GM12878 (cell line): ENCODE data around the gene IRF1. TPM values are rescaled to one million over a fixed set of nuclear protein-coding genes. Genes with fewer than 3 reads are reported as not detected.

ENCODE experiments used
- ATAC-seq: fragments of 200-7000 bp; cut with Tn5 transposase; 3 replicates; pipeline ENCODE4 v1.9.1; 2020; ENCODE audit warnings: mild to moderate bottlenecking, moderate library complexity
- BruUV-seq: library from RNA; stranded (reverse); fragments of 400-500 nt; replicated peaks from 2 replicates; lab custom pipeline; 2021; lab: Mats Ljungman, UMichigan
- CTCF ChIA-PET: fragments of 300-600 bp; sonication (Branson Sonifier 250); formaldehyde crosslinking; extraction: SDS; loops from one replicate; lab custom pipeline; 2021; ENCODE audit warnings: inconsistent platforms; lab: Yijun Ruan, JAX
- POLR2A ChIA-PET: fragments of 350-600 bp; formaldehyde crosslinking; extraction: SDS; loops from one replicate; lab custom pipeline; 2021; ENCODE audit warnings: inconsistent platforms; lab: Charles Lee
- RAD21 ChIA-PET: fragments of 300-600 bp; sonication (Branson Sonifier 250); formaldehyde crosslinking; loops from one replicate; lab custom pipeline; 2023; ENCODE audit warnings: antibody characterized with exemption; ENCODE audit not compliant: unreplicated experiment; lab: Charles Lee
- SMC1A ChIA-PET: fragments of 300-600 bp; sonication (Branson Sonifier 250); formaldehyde crosslinking; loops from one replicate; lab custom pipeline; 2023; ENCODE audit not compliant: unreplicated experiment, uncharacterized antibody; lab: Charles Lee
- DNase-seq: peaks from one replicate; pipeline ENCODE4 v3.0.0-alpha.2; 2011; ENCODE audit warnings: low read depth, low spot score
- FAIRE-seq: peaks from 3 replicates; lab custom pipeline; 2011; peaks lifted over from hg19 to GRCh38; lab: Jason Lieb, UNC
- H2AFZ ChIP-seq: 2 replicates; pipeline ENCODE4 v1.6.0; 2011; ENCODE audit warnings: low read depth, low read length, control low read depth; ENCODE audit not compliant: control insufficient read depth
- H3K27ac ChIP-seq: 2 replicates; pipeline ENCODE4 v1.5.1; 2011; ENCODE audit warnings: control low read depth; ENCODE audit not compliant: control insufficient read depth, insufficient read depth
- H3K27me3 ChIP-seq, 2 experiments: replicated peaks in 1 of 2; 2 replicates each; pipeline versions ENCODE4 v1.6.0 to v1.6.1; 2011; ENCODE audit warnings: low read length in 1 of 2; ENCODE audit not compliant: control insufficient read depth in 2 of 2, insufficient read depth in 2 of 2
- H3K36me3 ChIP-seq, 2 experiments: 2 replicates each; pipeline ENCODE4 v1.5.1; 2011; ENCODE audit warnings: low read length in 1 of 2; ENCODE audit not compliant: control insufficient read depth in 2 of 2, insufficient read depth in 2 of 2
- H3K4me1 ChIP-seq: 2 replicates; pipeline ENCODE4 v1.6.1; 2011; ENCODE audit warnings: mild to moderate bottlenecking, low read length, moderate library complexity, mixed read lengths; ENCODE audit not compliant: control insufficient read depth, insufficient read depth
- H3K4me2 ChIP-seq: 2 replicates; pipeline ENCODE4 v1.6.0; 2011; ENCODE audit warnings: control low read depth; ENCODE audit not compliant: control insufficient read depth, insufficient read depth
- H3K4me3 ChIP-seq: fragments of 200-600 bp; sonication (generic); 2 replicates; pipeline ENCODE4 v1.5.1; 2016
- H3K79me2 ChIP-seq: 2 replicates; pipeline ENCODE4 v1.6.0; 2011; ENCODE audit warnings: low read length; ENCODE audit not compliant: control insufficient read depth, insufficient read depth
- H3K9ac ChIP-seq: 2 replicates; pipeline ENCODE4 v1.8.0; 2011; ENCODE audit warnings: low read length, control low read depth, mixed read lengths; ENCODE audit not compliant: control insufficient read depth, insufficient read depth
- H3K9me3 ChIP-seq: replicated peaks from 3 replicates; pipeline ENCODE4 v1.5.1; 2011; ENCODE audit warnings: mild to moderate bottlenecking, low read length; ENCODE audit not compliant: control insufficient read depth, insufficient read depth
- H4K20me1 ChIP-seq: 2 replicates; pipeline ENCODE4 v1.6.0; 2011; ENCODE audit not compliant: control insufficient read depth, insufficient read depth
- EED ChIP-seq: sonication (generic); IDR thresholded peaks from 2 replicates; pipeline ENCODE4 v1.6.1; 2016; ENCODE audit warnings: antibody characterized with exemption, low read depth
- PML ChIP-seq: IDR thresholded peaks from 2 replicates; pipeline ENCODE4 v1.6.1; 2012; ENCODE audit warnings: low read length, inconsistent platforms
- SPI1 ChIP-seq: IDR thresholded peaks from 2 replicates; pipeline ENCODE4 v1.6.1; 2011; ENCODE audit warnings: low read depth, mild to moderate bottlenecking, low read length, moderate library complexity, borderline replicate concordance; ENCODE audit not compliant: insufficient read depth
- WGBS: methylation state at CpG from one replicate; pipeline ENCODE4 v1.1.6; 2016; ENCODE audit warnings: low lambda C conversion rate; ENCODE audit not compliant: insufficient replicate concordance, insufficient coverage; ENCODE audit errors: missing lambda C conversion rate; 5-methylcytosine and 5-hydroxymethylcytosine counted together
- in situ Hi-C: fragments of 300-500 bp; cut with MboI; formaldehyde crosslinking; loops from 9 replicates; pipeline ENCODE4 v1.14.3; 2018; ENCODE audit warnings: mixed read lengths
- intact Hi-C: fragments of 100-400 bp; cut with micrococcal nuclease; formaldehyde crosslinking; loops from one replicate; pipeline ENCODE4 v1.14.2; 2022; ENCODE audit not compliant: unreplicated experiment
- polyA plus RNA-seq, 11 experiments: library from polyadenylated mRNA; depleted of rRNA in 4 of 11; unstranded in 6 of 11; stranded (reverse) in 5 of 11; fragments of >200 nt; fragmentation: Nextera tagmentation in 4 of 11; fragmentation: Illumina TruSeq in 1 of 11; extraction: Ambion mirVana in 4 of 11; extraction: Trizol in 1 of 11; gene quantifications; 1 replicate in 1 of 11; 2 replicates in 10 of 11; pipeline versions ENCODE4 v1.2.1 to v1.2.3, GENCODE V29; 2011 to 2016; ENCODE audit warnings: inconsistent platforms in 2 of 11, missing spikeins in 2 of 11, low read depth in 1 of 11
- small RNA-seq: library from RNA; depleted of rRNA; stranded (forward); fragments of <200 nt; gene quantifications from one replicate; pipeline ENCODE3, GENCODE V24; 2014
- total RNA-seq, 4 experiments: library from RNA; depleted of rRNA in 3 of 4; stranded (reverse); fragments of >200 nt in 3 of 4; fragmentation: Illumina TruSeq in 1 of 4; extraction: Trizol in 1 of 4; gene quantifications; 2 replicates each; pipeline versions ENCODE4 v1.2.1 to v1.2.3, GENCODE V29; 2013 to 2021

Gene IRF1
- total and polyA plus RNA-seq, 10 of the 15 experiments (the other 5 are each of a cell fraction or from before 2014, with no cell fraction given), result 6.9 to 68.0 (median 49.6) TPM

DNA sequence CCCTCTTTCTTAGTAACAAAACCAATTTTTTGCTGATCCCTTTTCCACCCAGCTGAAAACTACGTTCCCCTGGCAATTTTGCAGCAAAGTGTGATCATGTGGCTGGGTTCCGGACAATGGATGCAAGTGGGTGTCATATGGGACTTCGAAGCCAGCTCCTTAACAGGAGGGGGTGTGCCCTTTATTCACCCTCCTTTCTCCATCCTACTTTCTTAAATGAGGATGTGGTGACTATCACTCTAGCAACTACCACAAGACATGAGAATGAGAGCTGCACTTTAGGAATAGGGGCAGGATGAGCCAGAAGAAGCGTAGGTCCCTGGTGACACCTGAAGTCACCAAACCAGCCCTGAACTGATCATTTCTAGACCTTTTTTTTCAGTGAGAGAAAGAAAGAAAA lies 58.9 kb downstream of the IRF1 start:
- Histone ChIP-seq H3K4me3 (no peak overlapping the region), H4K20me1 (no peaks in the 10 kb centered on the region), H3K79me2 (peaks cover 85% of the 10 kb centered on the region), H3K4me2 (no peak overlapping the region), H3K4me1 (peaks cover 56% of the 10 kb centered on the region), H3K27ac (peak overlapping the region; percentile 62), H3K9me3 (peaks cover 2% of the 10 kb centered on the region; the same call in 2 of the 3 replicates), H3K27me3 (no peaks in the 10 kb centered on the region), H3K9ac (no peak overlapping the region), H2AFZ (no peak overlapping the region), H3K36me3 (peaks cover 6 to 23% of the 10 kb centered on the region in 2 experiments; a peak in 3 of 4 replicates)
- CTCF ChIA-PET, result interaction anchor here (0.7 to 11.0 kb wide), 7 partner anchors 11 to 69 kb away, joined by 5 to 184 read pairs (median 9); partner anchors contain the start of gene IRF1
- intact Hi-C loops, result no loop called here
- in situ Hi-C loops, result no loop called here
- DNase-seq (no peak), FAIRE-seq (no peak), ATAC-seq (no peak)
- TF ChIP-seq SPI1 (peak; percentile 50; the same call in 1 of the 2 replicates), PML (no peak), EED (peak; percentile 36; the same call in 1 of the 2 replicates)
- BruUV-seq, result no TSS peak
- POLR2A ChIA-PET, result interaction anchor here (1.3 to 11.2 kb wide), 7 partner anchors 9 to 58 kb away, joined by 3 to 389 read pairs (median 20); partner anchors contain the start of gene IRF1
- 82% methylated on average over 4 of the region's 4 CpGs for WGBS
- RAD21 ChIA-PET, result interaction anchor here (1.0 to 12.5 kb wide), 8 partner anchors 9 to 58 kb away, joined by 3 to 453 read pairs (median 6); partner anchors contain the start of gene IRF1
- SMC1A ChIA-PET, result interaction anchor here (0.7 to 18.8 kb wide), 7 partner anchors 9 to 67 kb away, joined by 3 to 300 read pairs (median 123); partner anchors contain the start of gene IRF1

Small RNA genes within 50 kb of the gene (small RNA-seq; reads per million reads assigned to genes)
- gene RF00019, result not detected

Other genes starting within 250 kb of the IRF1 start
Only the 7 nearest of the 8 such genes appear.
- 0.22 and 0.62 TPM in 2 replicates for gene PDLIM4, start 233.1 kb downstream of the IRF1 start, total RNA-seq (2014; rRNA removed)
- gene PDLIM4, start 233.1 kb downstream of the IRF1 start, total RNA-seq (2014; rRNA removed; fragmentation: Illumina TruSeq; extraction: Trizol), result 0.18 TPM in 1 of 2 replicates, not detected in the other
- gene PDLIM4, start 233.1 kb downstream of the IRF1 start, total RNA-seq (2021), result 0.24 and 0.36 TPM in 2 replicates
- 0.69 and 1.7 TPM in 2 replicates for gene PDLIM4, start 233.1 kb downstream of the IRF1 start, polyA plus RNA-seq (2011; rRNA removed)
- gene PDLIM4, start 233.1 kb downstream of the IRF1 start, polyA plus RNA-seq (2014; fragmentation: Illumina TruSeq; extraction: Trizol), result not detected in 2 replicates
- gene PDLIM4, start 233.1 kb downstream of the IRF1 start, polyA plus RNA-seq (2014; fragmentation: Nextera tagmentation; extraction: Ambion mirVana), result not detected
- 0.13 and 0.51 TPM in 2 replicates for gene PDLIM4, start 233.1 kb downstream of the IRF1 start, polyA plus RNA-seq (2014; rRNA removed)
- gene PDLIM4, start 233.1 kb downstream of the IRF1 start, polyA plus RNA-seq (2016; fragmentation: Nextera tagmentation; extraction: Ambion mirVana), result under 1 TPM; 0.39 to 0.86 TPM
- gene SLC22A4, start 196.4 kb downstream of the IRF1 start, total RNA-seq (2014; rRNA removed), result 0.11 and 0.27 TPM in 2 replicates
- 0.09 TPM in 1 of 2 replicates, not detected in the other for gene SLC22A4, start 196.4 kb downstream of the IRF1 start, total RNA-seq (2014; rRNA removed; fragmentation: Illumina TruSeq; extraction: Trizol)
- gene SLC22A4, start 196.4 kb downstream of the IRF1 start, total RNA-seq (2021), result 0.13 and 0.21 TPM in 2 replicates
- 0.06 and 0.10 TPM in 2 replicates for gene SLC22A4, start 196.4 kb downstream of the IRF1 start, polyA plus RNA-seq (2011; rRNA removed)
- gene SLC22A4, start 196.4 kb downstream of the IRF1 start, polyA plus RNA-seq (2014; fragmentation: Illumina TruSeq; extraction: Trizol), result 0.04 and 0.17 TPM in 2 replicates
- under 1 TPM in 1 of 2 experiments, not detected in 1; 0.05 TPM for gene SLC22A4, start 196.4 kb downstream of the IRF1 start, polyA plus RNA-seq (2014; fragmentation: Nextera tagmentation; extraction: Ambion mirVana)
- gene SLC22A4, start 196.4 kb downstream of the IRF1 start, polyA plus RNA-seq (2014; rRNA removed), result 0.04 and 0.61 TPM in 2 replicates
- gene SLC22A4, start 196.4 kb downstream of the IRF1 start, polyA plus RNA-seq (2016; fragmentation: Nextera tagmentation; extraction: Ambion mirVana), result under 1 TPM in 1 of 2 experiments, not detected in 1; 0.32 TPM
- 2.4 and 3.3 TPM in 2 replicates for gene SLC22A5, start 121.1 kb downstream of the IRF1 start, total RNA-seq (2014; rRNA removed)
- gene SLC22A5, start 121.1 kb downstream of the IRF1 start, total RNA-seq (2014; rRNA removed; fragmentation: Illumina TruSeq; extraction: Trizol), result 2.3 and 3.5 TPM in 2 replicates
- 3.4 and 4.8 TPM in 2 replicates for gene SLC22A5, start 121.1 kb downstream of the IRF1 start, total RNA-seq (2021)
- gene SLC22A5, start 121.1 kb downstream of the IRF1 start, polyA plus RNA-seq (2011; rRNA removed), result 3.3 and 4.3 TPM in 2 replicates
- 4.4 and 6.6 TPM in 2 replicates for gene SLC22A5, start 121.1 kb downstream of the IRF1 start, polyA plus RNA-seq (2014; fragmentation: Illumina TruSeq; extraction: Trizol)
- gene SLC22A5, start 121.1 kb downstream of the IRF1 start, polyA plus RNA-seq (2014; fragmentation: Nextera tagmentation; extraction: Ambion mirVana), result 1 to 10 TPM; 1.1 to 1.9 TPM
- 3.7 TPM in 2 replicates for gene SLC22A5, start 121.1 kb downstream of the IRF1 start, polyA plus RNA-seq (2014; rRNA removed)
- gene SLC22A5, start 121.1 kb downstream of the IRF1 start, polyA plus RNA-seq (2016; fragmentation: Nextera tagmentation; extraction: Ambion mirVana), result 1 to 10 TPM; 2.2 to 2.3 TPM
- not detected in 2 replicates for gene IL5, start 52.7 kb upstream of the IRF1 start, total RNA-seq (2014; rRNA removed)
- gene IL5, start 52.7 kb upstream of the IRF1 start, total RNA-seq (2014; rRNA removed; fragmentation: Illumina TruSeq; extraction: Trizol), result not detected in 2 replicates
- not detected in 2 replicates for gene IL5, start 52.7 kb upstream of the IRF1 start, total RNA-seq (2021)
- not detected in 2 replicates for gene IL5, start 52.7 kb upstream of the IRF1 start, polyA plus RNA-seq (2011; rRNA removed)
- not detected in 2 replicates for gene IL5, start 52.7 kb upstream of the IRF1 start, polyA plus RNA-seq (2014; fragmentation: Illumina TruSeq; extraction: Trizol)
- gene IL5, start 52.7 kb upstream of the IRF1 start, polyA plus RNA-seq (2014; fragmentation: Nextera tagmentation; extraction: Ambion mirVana), result not detected
- gene IL5, start 52.7 kb upstream of the IRF1 start, polyA plus RNA-seq (2014; rRNA removed), result not detected in 2 replicates
- not detected for gene IL5, start 52.7 kb upstream of the IRF1 start, polyA plus RNA-seq (2016; fragmentation: Nextera tagmentation; extraction: Ambion mirVana)
- gene RAD50, start 66.2 kb upstream of the IRF1 start, total RNA-seq (2014; rRNA removed), result 23.6 and 29.2 TPM in 2 replicates
- gene RAD50, start 66.2 kb upstream of the IRF1 start, total RNA-seq (2014; rRNA removed; fragmentation: Illumina TruSeq; extraction: Trizol), result 55.2 and 59.2 TPM in 2 replicates
- gene RAD50, start 66.2 kb upstream of the IRF1 start, total RNA-seq (2021), result 43.7 and 48.6 TPM in 2 replicates
- 47.2 and 67.3 TPM in 2 replicates for gene RAD50, start 66.2 kb upstream of the IRF1 start, polyA plus RNA-seq (2011; rRNA removed)
- 46.8 and 52.9 TPM in 2 replicates for gene RAD50, start 66.2 kb upstream of the IRF1 start, polyA plus RNA-seq (2014; fragmentation: Illumina TruSeq; extraction: Trizol)
- gene RAD50, start 66.2 kb upstream of the IRF1 start, polyA plus RNA-seq (2014; fragmentation: Nextera tagmentation; extraction: Ambion mirVana), result 10 to 100 TPM; 12.8 to 19.5 TPM
- 20.9 and 23.7 TPM in 2 replicates for gene RAD50, start 66.2 kb upstream of the IRF1 start, polyA plus RNA-seq (2014; rRNA removed)
- gene RAD50, start 66.2 kb upstream of the IRF1 start, polyA plus RNA-seq (2016; fragmentation: Nextera tagmentation; extraction: Ambion mirVana), result 10 to 100 TPM; 67.6 to 68.6 TPM
- gene IL13, start 167.4 kb upstream of the IRF1 start, total RNA-seq (2014; rRNA removed), result 0.05 and 0.40 TPM in 2 replicates
- gene IL13, start 167.4 kb upstream of the IRF1 start, total RNA-seq (2014; rRNA removed; fragmentation: Illumina TruSeq; extraction: Trizol), result not detected in 2 replicates
- not detected in 2 replicates for gene IL13, start 167.4 kb upstream of the IRF1 start, total RNA-seq (2021)
- gene IL13, start 167.4 kb upstream of the IRF1 start, polyA plus RNA-seq (2011; rRNA removed), result 0.11 and 0.13 TPM in 2 replicates
- 0.06 TPM in 1 of 2 replicates, not detected in the other for gene IL13, start 167.4 kb upstream of the IRF1 start, polyA plus RNA-seq (2014; fragmentation: Illumina TruSeq; extraction: Trizol)
- gene IL13, start 167.4 kb upstream of the IRF1 start, polyA plus RNA-seq (2014; fragmentation: Nextera tagmentation; extraction: Ambion mirVana), result not detected
- gene IL13, start 167.4 kb upstream of the IRF1 start, polyA plus RNA-seq (2014; rRNA removed), result 0.10 and 0.11 TPM in 2 replicates
- gene IL13, start 167.4 kb upstream of the IRF1 start, polyA plus RNA-seq (2016; fragmentation: Nextera tagmentation; extraction: Ambion mirVana), result not detected
- gene IL4, start 183.2 kb upstream of the IRF1 start, total RNA-seq (2014; rRNA removed), result not detected in 2 replicates
- gene IL4, start 183.2 kb upstream of the IRF1 start, total RNA-seq (2014; rRNA removed; fragmentation: Illumina TruSeq; extraction: Trizol), result not detected in 2 replicates
- gene IL4, start 183.2 kb upstream of the IRF1 start, total RNA-seq (2021), result not detected in 2 replicates
- gene IL4, start 183.2 kb upstream of the IRF1 start, polyA plus RNA-seq (2011; rRNA removed), result 0.80 and 1.1 TPM in 2 replicates
- not detected in 2 replicates for gene IL4, start 183.2 kb upstream of the IRF1 start, polyA plus RNA-seq (2014; fragmentation: Illumina TruSeq; extraction: Trizol)
- under 1 TPM; 0.20 to 0.50 TPM for gene IL4, start 183.2 kb upstream of the IRF1 start, polyA plus RNA-seq (2014; fragmentation: Nextera tagmentation; extraction: Ambion mirVana)
- not detected in 2 replicates for gene IL4, start 183.2 kb upstream of the IRF1 start, polyA plus RNA-seq (2014; rRNA removed)
- gene IL4, start 183.2 kb upstream of the IRF1 start, polyA plus RNA-seq (2016; fragmentation: Nextera tagmentation; extraction: Ambion mirVana), result not detected